HG02798 (cell line): ENCODE measurements around the gene EFCAB8.

ENCODE experiments used
- ATAC-seq: cut with Tn5 transposase; IDR thresholded peaks from one replicate; pipeline ENCODE4 v1.9.1; 2021; ENCODE audit warnings: mild to moderate bottlenecking; ENCODE audit not compliant: unreplicated experiment, poor library complexity

EFCAB8 gene

DNA sequence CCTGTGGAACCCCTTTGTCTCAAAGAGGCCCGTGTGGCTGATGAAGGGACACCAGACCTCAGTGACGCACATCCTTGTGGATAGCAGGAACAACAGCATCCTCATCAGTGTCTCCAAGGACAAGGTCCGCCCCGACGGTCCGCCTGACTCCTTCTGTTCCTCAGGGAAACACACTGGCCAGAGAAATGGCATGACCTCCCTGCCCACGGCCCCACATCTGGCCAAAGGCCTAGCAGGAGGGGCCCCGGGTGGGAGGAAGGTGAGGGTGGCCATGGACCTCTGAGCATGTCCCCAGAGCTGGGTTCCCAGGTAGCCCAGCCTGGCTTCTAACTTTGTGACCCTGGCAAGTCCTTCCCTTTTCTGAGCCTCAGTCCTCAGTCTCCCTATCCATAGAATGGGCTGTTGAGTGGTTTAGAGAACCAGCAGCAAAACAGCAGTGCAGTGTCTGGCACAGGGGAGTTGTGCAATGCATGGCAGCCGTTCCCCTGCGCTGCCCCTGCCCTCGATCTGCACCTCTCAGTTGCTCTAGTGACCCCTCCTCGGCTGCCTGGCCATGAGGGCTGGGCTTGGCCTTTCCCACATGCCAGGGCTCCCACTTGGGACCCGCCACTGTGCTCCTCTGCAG lies 48.3 kb downstream of the EFCAB8 start:
- ATAC-seq: no peak

DNA sequence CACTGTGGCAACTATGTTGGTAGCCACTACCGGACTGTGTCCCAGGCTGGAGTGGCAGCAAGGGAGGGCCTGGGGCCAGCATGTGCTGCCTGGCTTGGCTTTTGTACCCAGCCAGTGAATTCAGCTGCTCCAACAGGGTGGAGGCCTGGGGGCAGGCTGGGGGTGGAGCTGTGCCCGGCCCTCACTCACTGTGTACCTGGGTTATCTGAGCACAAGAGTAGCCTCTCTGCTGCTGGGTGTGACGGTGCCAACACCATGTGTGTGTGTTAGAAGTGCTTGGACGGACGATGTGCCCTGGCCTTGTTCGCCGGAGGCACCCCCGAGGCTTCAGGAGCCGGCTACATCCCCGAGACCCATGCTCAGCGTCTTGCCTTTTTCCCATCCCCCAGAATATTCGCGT lies 49.2 kb downstream of the EFCAB8 start:
- no peak for ATAC-seq

DNA sequence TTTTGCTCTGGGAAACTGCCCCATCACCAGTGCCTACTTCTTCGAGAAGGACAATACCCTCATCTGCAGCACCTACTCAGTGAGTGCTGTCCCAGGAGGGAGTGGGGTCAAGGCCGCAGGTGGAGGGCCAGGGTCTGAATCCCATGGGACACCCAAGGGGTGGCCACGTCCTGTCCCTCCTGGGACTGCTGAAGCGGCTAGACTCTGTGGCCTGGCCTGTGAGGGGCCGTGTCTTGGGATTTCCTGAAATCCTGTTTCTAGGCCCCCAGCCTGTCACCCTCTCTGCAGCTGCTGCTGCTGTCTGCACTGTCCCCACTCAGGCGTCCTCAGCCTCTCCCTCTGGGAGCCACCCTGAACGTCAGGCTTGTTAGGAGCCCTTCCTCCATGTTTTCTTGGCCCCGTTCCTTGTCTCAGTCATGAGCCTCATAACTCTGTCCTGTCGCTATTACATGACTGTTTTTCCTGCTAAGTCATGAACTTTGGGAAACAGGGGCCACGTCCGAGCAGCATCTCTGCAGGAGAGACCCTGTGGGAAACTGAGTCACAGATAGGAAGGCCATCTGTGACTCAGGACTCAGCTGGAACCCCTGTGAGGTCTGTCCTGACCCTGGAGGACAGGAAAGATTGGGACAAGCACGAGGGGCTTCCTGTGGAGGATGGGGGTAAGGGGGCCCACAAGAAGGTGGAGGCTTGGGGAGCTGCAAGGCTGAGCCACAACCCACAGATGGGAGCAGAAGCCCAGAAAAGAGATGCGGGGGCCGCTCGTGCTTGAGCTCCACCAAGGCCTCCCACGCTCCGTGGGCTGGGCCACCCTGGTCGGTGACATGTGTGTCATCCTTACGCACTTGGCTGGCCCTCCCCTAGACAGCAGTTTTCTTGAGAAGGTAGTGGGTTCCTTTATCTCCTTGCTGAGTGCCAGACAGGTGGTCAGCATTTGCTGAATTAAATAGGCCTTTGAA lies 49.9 kb downstream of the EFCAB8 start:
- ATAC-seq: no peak

DNA sequence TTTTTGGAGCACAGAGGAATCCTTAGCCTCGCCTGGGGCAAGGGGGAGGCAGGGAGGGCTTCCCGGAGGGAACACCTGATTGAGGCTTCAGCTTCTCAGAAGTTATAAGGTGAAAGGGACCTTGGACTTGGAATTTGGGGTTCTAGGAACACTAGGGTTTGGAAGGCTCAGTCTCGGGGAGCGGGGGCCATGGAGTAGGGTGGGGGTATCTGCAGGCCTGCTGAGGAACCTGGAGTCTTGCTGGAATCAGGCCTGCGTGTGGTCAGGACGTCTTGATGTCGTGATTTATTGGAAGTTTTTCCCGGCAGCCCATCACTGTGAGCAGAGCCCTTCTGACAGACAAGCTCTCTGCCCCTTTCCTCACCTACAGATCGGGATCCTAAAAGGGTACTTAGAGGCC lies 50.7 kb downstream of the EFCAB8 start:
- no peak for ATAC-seq

DNA sequence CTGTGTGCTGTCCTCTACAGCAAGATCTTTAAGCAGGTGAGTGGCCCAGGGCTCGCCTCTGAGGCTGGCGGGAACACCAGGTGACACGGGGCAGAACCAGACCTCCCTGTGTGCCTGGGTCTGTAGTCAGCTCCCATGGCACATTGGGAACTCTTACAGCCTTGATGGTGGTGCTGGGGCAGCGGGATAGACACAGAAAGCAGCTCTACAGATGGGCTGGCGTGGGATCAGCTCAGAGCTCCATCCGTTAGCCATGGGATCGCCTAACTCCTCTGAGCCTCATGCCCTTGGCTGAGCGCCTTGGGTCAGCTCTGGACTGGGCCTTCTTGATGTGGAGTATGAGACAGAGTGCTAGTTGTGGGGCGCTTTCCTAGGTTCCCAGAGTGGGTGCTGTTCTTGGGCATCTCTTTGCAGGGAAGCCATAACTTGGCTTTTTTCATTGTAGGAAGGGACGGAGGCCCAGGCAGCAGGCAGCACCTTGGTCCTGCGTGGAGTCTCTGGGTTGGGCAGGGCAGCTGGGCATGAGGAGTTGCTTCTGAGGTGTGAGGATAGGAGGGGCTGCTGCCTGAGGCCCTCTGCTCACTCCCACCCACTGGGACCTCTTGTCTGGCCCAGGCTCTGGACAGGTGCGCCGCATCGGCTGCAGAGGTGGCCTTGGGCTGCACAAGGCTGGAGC lies 51.3 kb downstream of the EFCAB8 start:
- no peak for ATAC-seq

DNA sequence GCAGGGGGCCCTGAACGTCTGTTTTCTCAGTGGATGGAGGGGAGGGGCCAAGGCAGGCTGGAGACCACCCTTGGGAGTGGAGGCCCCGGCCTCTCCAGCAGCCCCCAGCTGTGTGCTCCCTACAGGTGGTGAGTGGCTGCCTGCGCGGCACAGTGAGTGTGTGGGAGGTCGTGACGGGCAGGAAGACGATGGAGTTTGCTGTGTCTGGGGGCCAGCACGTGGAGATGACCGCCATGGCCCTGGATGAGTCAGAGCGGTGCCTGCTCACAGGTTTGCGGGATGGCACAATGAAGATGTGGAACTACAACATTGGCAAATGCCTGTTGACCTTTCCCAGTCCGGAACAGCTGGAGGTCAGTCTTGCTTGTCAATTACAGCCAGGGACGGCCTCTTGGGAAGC lies 52.6 kb downstream of the EFCAB8 start:
- ATAC-seq: no peak

DNA sequence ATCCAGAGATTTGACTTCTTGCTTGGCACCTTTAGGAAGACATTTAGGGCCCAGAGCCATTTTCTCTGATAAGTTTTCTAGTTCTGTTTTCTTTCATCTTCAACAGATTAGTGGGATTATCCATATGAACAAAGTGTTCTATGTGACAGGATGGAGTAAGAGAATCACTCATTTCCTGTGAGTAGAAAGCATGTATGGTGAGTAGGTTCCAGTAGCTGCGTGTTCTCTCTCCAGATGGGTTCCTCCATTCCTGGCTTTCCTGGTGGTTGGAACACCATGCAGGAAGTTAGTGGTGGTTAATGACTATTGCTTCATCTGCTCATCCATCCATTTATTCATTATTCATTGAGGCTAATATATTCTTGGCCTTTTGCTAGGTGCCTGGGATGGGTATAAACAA lies 54.0 kb downstream of the EFCAB8 start:
- ATAC-seq: no peak

DNA sequence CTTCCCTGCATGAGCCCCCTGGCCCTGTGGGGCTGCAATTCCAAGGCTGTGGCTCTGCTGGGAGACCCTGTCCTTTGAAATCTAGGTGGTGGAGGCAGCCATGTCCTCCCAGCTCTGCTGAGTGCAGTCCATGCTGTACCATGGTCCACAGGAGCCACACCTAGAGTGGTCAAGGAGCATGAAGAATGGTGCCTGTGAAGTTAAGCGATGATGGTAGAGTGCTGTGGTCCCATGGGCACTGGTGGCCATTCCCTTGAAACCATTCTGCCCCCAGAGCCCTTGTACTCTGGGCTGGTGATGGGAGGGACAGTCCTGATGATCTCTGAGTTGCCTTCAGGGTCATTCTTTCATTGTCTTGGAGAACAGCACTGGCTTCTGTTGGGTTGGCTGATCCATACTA lies 55.3 kb downstream of the EFCAB8 start:
- no peak for ATAC-seq

DNA sequence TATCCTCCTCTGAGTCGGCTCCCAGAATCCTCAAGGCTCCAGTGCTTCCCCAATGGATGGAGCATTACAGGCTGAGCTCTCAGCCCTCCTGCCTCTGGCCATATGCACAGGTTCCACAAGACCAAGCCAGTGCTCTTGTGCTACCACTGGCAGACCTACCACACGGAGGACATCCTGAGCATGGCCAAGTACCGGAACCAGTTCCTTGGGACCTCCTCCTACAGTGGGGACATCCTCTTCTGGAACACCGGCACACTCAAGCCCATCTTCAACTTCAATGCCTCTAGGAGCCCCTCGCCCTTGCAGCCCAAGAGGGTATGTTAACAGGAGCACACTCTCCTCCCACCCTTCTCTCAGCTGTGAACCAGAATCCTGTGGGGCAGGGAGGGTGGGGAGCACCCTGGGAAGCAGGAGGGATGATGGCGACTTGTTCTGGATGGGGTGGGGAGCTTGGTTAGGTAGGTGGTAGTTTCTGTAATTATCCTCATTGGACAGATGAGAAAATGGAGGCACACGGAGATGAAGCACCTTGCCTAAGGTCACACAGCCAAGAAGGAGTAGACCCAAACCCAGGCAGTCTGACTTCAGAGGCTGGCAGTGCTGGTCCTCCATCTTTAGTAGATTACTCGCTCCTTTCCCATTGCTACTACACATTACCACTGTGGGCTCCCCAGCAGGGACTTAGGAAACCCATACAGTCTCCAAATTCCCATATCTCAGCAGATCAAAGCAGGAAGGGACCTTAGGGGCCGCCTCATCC lies 58.6 kb downstream of the EFCAB8 start:
- ATAC-seq: no peak

DNA sequence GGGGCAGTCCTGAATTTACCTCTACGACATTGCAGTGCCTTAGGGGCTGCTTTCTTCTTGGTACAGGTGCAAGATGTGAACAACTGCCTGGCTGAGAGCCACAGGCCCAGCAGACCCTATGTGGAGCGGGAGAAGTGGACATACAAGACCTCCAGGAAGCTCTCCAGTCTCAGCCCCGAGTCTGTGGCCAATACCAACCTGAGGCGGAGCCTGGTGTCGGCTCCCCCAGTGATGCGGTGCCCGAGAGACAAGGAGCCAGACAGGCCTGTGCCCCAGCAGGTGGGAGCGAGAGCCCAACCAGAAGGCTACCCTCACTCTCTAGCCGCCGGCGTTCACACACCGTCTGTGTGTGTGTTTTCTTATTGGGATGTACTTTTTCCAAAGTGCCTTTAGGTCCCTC lies 59.6 kb downstream of the EFCAB8 start:
- ATAC-seq: no peak

DNA sequence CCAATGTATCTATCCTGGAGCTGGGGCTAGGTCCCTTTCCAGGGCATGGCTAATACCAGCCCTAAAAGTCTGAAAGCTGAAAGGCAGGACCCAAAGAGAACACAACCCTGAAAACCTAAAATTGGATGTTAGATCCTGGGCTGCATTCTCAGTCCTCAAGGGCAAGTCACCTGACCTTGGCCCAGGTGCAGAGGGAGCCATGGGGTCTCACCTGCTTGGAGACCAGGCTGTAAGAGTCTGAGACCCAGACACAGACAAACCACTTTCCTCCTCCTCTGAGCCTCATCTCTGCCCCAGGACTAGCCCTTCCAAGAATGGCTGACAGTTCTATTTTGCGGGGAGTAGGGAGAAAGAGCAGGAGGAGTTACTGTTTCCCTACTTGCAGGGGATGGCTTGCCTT lies 60.0 kb downstream of the EFCAB8 start:
- no peak for ATAC-seq

DNA sequence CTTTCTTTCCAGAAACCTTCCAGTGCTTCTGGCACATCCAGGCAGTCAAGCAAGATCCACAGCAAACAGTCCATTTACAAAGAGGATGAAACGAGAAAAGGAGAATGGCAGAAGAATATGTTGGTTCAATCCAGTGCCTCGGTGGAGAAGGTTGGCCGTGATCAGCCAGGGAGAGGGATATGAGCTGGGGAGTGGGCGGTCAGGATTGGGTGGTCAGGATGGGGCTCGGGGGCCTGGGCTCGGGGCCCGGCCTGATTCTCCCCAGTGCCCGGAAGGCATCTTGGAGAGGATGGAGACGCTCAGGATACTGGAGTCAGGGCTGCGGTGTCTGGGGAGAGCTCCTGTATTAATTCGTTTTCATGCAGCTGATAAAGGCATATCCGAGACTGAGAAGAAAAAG lies 61.3 kb downstream of the EFCAB8 start:
- no peak for ATAC-seq

DNA sequence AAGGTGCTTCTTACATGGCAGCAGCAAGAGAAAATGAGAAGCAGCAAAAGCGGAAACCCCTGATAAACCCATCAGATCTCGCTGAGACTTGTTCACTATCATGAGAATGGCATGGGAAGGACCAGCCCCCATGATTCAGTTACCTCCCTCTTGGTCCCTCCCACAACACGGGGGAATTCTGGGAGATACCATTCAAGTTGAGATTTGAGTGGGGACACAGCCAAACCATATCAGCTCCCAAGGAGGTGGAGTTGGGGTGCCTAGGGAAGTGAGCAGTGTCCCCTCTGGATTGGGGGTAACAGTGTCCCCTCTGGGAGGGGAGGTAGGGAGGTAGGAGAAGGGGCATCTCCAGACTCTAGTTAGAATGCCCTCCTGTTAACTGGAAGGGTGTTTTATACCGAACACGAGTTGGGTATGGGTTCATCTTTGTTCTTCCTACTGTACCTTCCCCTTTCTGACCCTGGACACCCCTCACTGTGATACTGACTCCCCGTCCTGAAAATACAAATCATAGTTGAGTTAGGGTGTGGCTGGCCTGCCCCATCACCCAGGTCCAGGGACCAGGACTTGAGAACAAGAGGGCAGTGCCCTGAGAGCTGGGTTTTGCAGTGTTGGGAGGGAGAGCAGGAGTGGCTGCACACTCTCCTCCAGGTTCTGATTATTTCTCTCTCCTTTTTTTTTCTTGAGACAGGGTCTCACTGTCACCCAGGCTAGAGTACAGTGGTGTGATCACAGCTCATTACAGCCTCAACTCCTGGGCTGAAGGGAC lies 62.0 kb downstream of the EFCAB8 start:
- no peak for ATAC-seq

DNA sequence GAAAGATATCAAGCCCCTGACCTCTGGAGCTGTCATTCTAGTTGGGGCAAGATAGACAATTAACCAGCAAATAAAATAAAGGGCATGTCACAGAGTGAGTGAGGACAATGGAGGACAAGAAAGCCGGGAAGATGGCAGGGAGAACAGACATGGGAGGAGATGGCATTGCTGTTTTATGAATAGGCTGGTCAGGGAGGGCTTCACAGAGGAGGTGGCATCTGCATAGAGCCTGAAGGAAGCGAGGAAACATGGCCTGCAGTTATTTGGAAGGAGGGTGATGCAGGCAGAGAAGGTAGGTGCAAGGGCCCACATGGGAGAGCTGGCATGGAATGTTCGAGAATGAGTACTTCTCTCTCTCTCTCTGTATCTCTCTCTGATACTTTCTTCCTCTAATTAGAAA lies 63.7 kb downstream of the EFCAB8 start:
- no peak for ATAC-seq

DNA sequence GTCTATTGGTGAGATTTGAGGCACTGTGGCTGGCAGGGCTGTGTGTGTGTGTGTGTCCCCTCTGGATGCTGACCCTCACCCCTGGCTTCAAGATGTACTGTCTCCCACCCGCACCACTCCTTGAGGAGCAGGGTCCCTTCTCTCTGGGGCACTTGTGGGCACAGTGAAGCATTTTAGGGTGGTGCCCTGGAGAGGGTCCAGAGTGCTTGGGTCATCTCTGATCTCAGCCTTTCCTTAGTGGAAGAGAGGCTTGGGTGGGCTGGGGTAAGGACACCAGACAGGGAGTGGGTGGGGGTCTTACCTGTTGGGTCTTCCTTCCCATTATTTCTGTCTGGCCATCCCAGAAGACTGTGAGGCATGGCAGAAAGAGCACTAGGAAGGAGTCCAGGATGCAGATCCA lies 66.1 kb downstream of the EFCAB8 start:
- ATAC-seq: no peak

DNA sequence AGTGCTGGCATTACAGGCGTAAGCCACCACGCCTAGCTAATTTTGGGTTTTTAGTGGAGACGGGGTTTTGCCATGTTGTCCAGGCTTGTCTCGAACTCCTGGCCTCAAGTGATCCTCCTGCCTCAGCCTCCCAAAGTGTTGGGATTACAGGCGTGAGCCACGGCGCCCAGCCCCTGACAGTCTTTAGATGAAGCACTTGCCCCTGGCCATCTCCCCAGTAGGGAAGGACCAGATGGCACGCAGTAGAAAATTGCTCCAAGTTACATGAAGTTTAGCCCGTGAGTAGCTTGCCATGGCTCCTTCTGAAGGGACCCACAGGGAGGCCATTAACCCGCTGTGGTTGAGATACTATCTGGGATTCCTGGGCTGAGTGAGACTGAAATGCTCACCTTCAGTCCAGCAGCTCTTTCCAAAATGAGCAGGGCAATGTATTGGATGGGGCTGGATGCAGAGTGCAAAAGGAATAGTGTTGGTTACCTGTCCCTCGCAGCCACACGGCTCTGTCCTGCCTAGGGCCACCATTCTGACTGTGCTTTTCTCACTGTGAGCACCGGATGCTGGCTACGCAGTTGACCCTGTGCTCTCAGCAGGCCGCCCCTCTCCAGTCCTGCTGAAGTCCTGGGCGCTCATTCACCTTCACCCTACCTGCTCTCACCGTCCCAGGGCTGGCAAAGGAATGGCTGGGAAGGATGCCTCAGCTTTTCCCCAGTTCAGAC lies 66.9 kb downstream of the EFCAB8 start:
- no peak for ATAC-seq

DNA sequence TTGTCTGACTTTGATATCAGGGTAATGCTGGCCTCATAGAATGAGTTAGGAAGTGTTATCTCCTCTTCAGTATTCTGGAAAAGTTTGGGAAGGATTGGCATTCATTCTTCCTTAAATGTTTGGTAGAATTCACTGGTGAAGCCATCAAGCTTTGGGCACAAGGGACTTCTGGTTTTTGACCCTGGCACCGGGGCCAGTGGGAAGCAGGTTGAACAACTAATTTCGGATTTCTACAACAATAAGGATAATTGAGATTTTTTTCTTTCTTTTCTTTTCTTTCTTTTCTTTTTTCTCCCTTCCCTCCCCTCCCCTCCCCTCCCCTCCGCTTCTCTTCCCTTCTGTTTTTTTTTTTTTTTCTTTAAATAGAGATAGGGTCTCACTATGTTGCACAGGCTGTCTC lies 70.4 kb downstream of the EFCAB8 start:
- ATAC-seq: no peak

DNA sequence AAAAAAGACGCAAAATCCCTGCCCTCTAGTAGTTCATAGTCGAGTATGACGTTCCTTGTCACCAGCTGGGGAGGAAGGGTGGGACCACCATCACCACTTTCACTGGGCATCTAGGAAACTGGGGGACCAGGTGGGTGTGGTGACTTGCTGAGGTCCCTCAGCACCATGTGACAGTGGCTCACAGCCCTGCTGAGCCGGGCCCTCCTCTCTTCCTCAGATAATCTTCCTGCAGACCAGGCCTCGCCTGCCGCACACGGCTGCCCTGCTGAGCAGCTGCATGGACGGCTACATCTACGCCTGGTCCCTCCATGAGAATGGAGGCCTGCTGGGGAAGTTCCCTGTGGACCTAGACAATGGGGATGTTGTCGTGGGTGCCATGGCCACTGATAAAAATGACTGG lies 71.5 kb downstream of the EFCAB8 start:
- no peak for ATAC-seq

DNA sequence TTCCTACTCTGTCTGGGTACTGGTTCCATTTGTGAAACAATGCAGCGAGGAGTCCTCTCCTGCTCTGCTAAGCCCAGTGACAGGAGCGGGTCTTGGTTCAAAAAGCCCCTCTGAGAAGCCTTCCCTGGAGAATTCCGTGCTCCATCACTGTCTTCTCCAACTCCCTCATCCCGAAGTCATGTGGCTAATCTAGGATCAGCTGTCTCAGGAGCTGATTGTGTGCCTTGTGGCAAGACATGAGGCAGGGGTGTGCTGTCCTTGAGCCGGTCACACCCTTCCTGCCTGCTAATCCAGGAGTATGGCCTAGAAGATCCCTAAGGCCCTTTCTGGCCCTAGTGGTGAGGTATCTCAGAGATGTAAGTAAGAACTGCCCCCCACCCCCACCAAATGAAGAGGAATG lies 72.0 kb downstream of the EFCAB8 start:
- no peak for ATAC-seq
